Measurements from ENCODE around the gene MYEF2.

DNA sequence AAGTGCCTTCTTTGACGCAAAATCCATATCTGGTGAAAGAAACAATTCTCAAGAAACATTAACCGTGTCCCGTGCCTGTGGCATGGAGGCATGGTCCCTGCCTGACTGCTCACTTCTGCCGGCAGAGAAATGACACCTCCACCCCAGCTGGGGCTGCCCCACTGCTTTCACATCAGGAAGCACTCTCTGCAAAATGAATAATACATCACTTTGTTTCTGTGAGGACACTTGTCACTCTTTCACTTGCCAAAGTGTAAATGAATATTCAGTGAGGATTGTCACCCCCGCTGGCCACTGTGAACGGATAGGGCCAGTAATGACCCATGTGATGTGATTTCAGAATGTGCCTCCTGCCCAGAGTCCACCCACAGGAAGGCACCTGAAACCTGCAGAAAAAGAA, 88.4 kb downstream of the MYEF2 start:
- no peak for TF ChIP-seq ZFP30 (CRISPR knock-in tag; IDR thresholded peaks at IDR 0.05)
- TF ChIP-seq ARNTL (CRISPR knock-in tag; IDR thresholded peaks at IDR 0.05; ENCODE audit: borderline replicate concordance, low read depth) = no peak
- TF ChIP-seq TOX (CRISPR knock-in tag; IDR thresholded peaks at IDR 0.05; ENCODE audit: borderline replicate concordance) = no peak
- no peak for TF ChIP-seq ZFP3 (CRISPR knock-in tag; IDR thresholded peaks at IDR 0.05)
- TF ChIP-seq, protein P1, sequence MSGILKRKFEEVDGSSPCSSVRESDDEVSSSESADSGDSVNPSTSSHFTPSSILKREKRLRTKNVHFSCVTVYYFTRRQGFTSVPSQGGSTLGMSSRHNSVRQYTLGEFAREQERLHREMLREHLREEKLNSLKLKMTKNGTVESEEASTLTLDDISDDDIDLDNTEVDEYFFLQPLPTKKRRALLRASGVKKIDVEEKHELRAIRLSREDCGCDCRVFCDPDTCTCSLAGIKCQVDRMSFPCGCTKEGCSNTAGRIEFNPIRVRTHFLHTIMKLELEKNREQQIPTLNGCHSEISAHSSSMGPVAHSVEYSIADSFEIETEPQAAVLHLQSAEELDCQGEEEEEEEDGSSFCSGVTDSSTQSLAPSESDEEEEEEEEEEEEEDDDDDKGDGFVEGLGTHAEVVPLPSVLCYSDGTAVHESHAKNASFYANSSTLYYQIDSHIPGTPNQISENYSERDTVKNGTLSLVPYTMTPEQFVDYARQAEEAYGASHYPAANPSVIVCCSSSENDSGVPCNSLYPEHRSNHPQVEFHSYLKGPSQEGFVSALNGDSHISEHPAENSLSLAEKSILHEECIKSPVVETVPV (CRISPR knock-in tag; IDR thresholded peaks at IDR 0.05) = no peak
- TF ChIP-seq, protein P2, sequence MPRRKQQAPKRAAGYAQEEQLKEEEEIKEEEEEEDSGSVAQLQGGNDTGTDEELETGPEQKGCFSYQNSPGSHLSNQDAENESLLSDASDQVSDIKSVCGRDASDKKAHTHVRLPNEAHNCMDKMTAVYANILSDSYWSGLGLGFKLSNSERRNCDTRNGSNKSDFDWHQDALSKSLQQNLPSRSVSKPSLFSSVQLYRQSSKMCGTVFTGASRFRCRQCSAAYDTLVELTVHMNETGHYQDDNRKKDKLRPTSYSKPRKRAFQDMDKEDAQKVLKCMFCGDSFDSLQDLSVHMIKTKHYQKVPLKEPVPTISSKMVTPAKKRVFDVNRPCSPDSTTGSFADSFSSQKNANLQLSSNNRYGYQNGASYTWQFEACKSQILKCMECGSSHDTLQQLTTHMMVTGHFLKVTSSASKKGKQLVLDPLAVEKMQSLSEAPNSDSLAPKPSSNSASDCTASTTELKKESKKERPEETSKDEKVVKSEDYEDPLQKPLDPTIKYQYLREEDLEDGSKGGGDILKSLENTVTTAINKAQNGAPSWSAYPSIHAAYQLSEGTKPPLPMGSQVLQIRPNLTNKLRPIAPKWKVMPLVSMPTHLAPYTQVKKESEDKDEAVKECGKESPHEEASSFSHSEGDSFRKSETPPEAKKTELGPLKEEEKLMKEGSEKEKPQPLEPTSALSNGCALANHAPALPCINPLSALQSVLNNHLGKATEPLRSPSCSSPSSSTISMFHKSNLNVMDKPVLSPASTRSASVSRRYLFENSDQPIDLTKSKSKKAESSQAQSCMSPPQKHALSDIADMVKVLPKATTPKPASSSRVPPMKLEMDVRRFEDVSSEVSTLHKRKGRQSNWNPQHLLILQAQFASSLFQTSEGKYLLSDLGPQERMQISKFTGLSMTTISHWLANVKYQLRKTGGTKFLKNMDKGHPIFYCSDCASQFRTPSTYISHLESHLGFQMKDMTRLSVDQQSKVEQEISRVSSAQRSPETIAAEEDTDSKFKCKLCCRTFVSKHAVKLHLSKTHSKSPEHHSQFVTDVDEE (CRISPR knock-in tag; IDR thresholded peaks at IDR 0.05) = no peak
- TF ChIP-seq, protein P3, sequence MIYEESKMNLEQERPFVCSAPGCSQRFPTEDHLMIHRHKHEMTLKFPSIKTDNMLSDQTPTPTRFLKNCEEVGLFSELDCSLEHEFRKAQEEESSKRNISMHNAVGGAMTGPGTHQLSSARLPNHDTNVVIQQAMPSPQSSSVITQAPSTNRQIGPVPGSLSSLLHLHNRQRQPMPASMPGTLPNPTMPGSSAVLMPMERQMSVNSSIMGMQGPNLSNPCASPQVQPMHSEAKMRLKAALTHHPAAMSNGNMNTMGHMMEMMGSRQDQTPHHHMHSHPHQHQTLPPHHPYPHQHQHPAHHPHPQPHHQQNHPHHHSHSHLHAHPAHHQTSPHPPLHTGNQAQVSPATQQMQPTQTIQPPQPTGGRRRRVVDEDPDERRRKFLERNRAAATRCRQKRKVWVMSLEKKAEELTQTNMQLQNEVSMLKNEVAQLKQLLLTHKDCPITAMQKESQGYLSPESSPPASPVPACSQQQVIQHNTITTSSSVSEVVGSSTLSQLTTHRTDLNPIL (CRISPR knock-in tag; IDR thresholded peaks at IDR 0.05; ENCODE audit: low read depth) = no peak
- TF ChIP-seq ZC3H10 (CRISPR knock-in tag; IDR thresholded peaks at IDR 0.05) = no peak
- TF ChIP-seq ZNF70 (CRISPR knock-in tag; IDR thresholded peaks at IDR 0.05) = no peak
- no peak for TF ChIP-seq ESRRG (CRISPR knock-in tag; IDR thresholded peaks at IDR 0.05)
- TF ChIP-seq, protein P4, sequence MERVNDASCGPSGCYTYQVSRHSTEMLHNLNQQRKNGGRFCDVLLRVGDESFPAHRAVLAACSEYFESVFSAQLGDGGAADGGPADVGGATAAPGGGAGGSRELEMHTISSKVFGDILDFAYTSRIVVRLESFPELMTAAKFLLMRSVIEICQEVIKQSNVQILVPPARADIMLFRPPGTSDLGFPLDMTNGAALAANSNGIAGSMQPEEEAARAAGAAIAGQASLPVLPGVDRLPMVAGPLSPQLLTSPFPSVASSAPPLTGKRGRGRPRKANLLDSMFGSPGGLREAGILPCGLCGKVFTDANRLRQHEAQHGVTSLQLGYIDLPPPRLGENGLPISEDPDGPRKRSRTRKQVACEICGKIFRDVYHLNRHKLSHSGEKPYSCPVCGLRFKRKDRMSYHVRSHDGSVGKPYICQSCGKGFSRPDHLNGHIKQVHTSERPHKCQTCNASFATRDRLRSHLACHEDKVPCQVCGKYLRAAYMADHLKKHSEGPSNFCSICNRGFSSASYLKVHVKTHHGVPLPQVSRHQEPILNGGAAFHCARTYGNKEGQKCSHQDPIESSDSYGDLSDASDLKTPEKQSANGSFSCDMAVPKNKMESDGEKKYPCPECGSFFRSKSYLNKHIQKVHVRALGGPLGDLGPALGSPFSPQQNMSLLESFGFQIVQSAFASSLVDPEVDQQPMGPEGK (CRISPR knock-in tag; IDR thresholded peaks at IDR 0.05; ENCODE audit: borderline replicate concordance) = no peak

Data from SK-N-SH treated with all-trans-retinoic acid at 6 μM for 48 hours (cell line).